GM12874 (cell line): ENCODE data around the gene OPCML.

ENCODE experiments used
- TF ChIP-seq, protein P1 (sequence below): IDR thresholded peaks from 2 replicates; pipeline ENCODE4 v1.5.1; 2011; ENCODE audit warnings: low read depth, mild to moderate bottlenecking, control low read depth, low read length, moderate library complexity; ENCODE audit not compliant: insufficient read depth

Gene OPCML

DNA sequence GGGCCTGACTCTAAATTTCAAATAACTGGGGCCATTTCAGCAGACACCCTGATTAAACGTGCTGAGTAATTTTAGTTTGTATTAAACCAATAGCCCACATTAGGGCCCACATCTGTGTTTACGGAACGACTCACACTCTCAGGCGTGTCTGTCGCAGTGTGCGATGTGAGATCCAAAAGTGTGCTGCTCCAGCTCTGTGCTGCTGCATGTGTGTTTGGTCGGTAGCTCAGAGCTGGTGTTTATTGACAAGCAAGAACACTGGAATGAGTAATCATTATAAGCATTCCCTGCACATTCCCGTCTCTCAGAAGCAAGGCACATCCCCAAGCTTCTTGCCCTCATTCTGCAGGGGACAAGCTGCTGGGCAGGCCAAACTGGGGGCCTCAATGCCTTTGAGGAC is 7.8 kb downstream of the OPCML start:
- TF ChIP-seq, protein P1, sequence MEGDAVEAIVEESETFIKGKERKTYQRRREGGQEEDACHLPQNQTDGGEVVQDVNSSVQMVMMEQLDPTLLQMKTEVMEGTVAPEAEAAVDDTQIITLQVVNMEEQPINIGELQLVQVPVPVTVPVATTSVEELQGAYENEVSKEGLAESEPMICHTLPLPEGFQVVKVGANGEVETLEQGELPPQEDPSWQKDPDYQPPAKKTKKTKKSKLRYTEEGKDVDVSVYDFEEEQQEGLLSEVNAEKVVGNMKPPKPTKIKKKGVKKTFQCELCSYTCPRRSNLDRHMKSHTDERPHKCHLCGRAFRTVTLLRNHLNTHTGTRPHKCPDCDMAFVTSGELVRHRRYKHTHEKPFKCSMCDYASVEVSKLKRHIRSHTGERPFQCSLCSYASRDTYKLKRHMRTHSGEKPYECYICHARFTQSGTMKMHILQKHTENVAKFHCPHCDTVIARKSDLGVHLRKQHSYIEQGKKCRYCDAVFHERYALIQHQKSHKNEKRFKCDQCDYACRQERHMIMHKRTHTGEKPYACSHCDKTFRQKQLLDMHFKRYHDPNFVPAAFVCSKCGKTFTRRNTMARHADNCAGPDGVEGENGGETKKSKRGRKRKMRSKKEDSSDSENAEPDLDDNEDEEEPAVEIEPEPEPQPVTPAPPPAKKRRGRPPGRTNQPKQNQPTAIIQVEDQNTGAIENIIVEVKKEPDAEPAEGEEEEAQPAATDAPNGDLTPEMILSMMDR = no peak

DNA sequence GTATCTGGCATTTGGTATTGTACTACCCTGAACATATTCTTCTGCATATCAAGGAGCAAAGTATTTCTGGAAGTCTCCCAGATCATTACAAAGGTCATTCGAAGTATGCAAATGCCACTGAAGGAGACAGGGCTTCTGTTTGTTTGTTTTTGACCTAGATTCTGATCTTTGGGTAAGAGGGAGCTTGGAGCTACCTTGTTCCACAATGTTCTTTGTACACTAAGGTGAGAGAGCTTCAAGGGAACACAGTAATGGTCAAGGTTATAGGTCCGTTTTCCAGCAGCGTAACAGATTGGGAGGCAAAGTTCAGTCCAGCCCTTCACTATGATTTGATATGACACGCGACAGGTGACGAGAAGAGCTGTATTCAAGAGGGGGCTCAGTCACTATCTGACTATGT is 10.0 kb downstream of the OPCML start:
- TF ChIP-seq, protein P1 = no peak

DNA sequence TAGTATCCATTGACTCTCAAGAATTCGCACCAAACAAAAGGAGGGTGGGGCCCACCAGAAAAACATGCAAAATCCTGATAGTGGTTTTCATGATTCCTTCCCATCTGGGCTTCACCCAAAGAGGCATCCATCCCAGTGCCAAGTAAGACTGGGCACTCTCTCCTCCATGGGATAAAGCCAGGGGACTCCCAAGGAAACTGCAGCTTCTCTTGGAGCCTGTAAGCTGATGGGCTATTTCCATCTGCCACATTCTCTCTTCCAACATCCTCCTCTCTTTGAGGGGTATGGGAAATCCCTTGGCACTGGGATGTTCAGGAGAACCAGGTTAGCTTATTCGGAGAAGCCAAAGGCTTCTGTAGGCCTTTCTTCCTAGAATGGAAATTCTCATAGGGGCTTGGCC is 10.8 kb downstream of the OPCML start:
- TF ChIP-seq, protein P1 = no peak

DNA sequence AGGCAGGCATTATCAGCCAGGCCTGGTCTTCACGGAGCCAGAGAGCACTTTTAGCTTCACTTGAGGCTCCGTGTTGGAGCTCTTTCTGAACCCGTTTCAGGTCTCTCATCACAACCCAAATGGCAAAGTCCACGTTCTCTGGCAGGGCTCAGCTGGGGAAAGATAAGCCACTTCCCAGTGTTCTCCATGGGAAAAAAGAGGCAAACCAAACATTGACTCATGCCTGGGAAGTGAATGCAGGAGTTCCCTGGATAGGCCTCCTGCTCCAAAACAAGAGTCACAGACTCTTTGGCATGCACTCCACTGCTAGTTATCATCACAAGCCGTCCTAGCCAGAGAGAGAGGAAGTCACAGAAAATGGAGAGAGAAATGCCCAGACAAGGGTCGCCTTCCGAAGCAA is 11.6 kb downstream of the OPCML start:
- TF ChIP-seq, protein P1 = no peak

DNA sequence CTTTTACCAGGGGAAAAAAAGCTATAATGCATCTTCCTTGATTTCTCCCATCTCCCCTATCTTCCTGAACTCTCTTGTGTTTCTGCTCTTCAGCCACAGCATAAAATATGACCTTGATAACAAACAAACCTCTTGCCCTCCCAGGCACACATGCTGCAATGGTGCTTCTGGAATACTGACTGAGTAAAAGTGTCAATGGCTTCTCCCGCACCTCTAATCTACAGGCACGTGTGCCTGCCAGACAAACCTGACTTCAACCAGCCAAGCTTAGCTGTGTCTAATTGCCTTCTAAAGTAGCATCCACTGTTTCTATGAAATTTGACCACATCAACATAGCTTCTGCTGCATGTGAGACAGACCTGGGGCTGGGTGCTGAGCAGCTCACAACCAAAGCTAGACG is 12.7 kb downstream of the OPCML start:
- TF ChIP-seq, protein P1 = no peak

DNA sequence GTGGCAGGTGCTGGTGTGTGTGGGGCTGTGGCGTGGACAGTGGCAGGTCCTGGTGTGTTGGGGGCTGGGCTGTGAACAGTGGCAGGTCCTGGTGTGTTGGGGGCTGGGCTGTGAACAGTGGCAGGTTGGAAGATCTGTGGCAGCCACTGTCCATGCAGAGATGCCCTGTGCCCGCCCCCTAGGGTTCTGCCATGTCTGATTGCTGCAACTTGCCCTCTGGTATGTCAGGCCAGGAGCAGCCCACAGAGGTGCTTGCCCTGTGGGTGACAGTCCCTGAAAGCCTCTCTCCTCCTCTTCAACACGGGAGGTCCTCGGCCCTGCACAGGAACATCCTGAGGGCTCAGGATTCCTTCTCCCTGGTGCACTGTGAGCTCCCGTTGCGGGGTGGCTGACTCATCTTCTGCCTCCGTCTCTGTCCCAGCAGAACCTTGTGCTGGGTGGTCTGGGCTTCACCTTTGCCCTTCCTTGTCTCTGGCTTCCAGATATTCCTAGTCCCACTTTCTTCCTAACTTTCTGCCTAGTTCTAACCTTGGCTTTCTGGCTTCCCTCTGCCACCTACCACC is 13.5 kb downstream of the OPCML start:
- TF ChIP-seq, protein P1 = no peak

DNA sequence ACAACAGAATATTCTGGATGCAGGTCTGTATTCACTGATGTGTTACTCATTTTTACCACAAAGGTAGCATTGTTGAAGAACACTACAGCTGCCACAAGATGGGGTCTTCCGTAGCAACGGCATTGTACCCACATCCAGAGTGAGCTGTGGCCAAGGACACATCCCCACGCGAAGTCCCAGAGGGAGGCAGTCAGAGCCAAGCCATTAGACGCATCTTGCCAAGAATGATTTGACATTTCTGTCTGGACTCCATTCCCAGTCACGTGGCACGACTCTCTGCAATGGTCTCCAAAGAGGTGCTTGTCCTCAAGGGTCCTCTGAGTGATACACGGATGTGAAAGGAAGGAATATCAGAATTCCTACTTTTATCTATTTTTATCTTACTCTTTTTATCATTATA is 15.5 kb downstream of the OPCML start:
- TF ChIP-seq, protein P1 = no peak
